CD4-positive, CD25-positive, alpha-beta regulatory T cell (primary cell): ENCODE measurements around the gene REC114. TPM values are rescaled to one million over a fixed set of nuclear protein-coding genes. Genes with fewer than 3 reads are reported as not detected.

Experiments used
- ATAC-seq, 2 donors: fragments of 150-1000 bp; cut with Tn5 transposase; one replicate each; pipeline ENCODE4 v1.10.0; 2021; ENCODE audit warnings: low read depth in 2 of 2, moderate number of reproducible peaks in 2 of 2, moderate library complexity in 1 of 2
- DNase-seq, 3 donors: peaks; one replicate each; pipeline versions ENCODE4 v3.0.0 to v3.0.0-alpha.2; 2012 to 2022; ENCODE audit warnings: mixed read lengths in 1 of 3
- H3K27ac ChIP-seq: one replicate; pipeline ENCODE4 v1.7.0; 2013; ENCODE audit warnings: mild to moderate bottlenecking, low read length; ENCODE audit not compliant: insufficient read depth, poor library complexity, severe bottlenecking
- H3K27me3 ChIP-seq: one replicate; pipeline ENCODE4 v1.7.0; 2013; ENCODE audit warnings: low read length; ENCODE audit not compliant: control insufficient read depth, insufficient read depth
- H3K36me3 ChIP-seq: one replicate; pipeline ENCODE4 v1.7.0; 2013; ENCODE audit warnings: mild to moderate bottlenecking, low read length, moderate library complexity; ENCODE audit not compliant: control insufficient read depth, insufficient read depth
- H3K4me1 ChIP-seq: 2 replicates; pipeline ENCODE4 v1.7.0; 2013; ENCODE audit warnings: mild to moderate bottlenecking, low read length; ENCODE audit not compliant: insufficient read depth, control insufficient read depth, poor library complexity, severe bottlenecking
- H3K4me3 ChIP-seq: one replicate; pipeline ENCODE4 v1.7.0; 2013; ENCODE audit warnings: low read depth, mild to moderate bottlenecking, low read length, moderate library complexity
- H3K9me3 ChIP-seq, 2 experiments: 1 replicate in 1 of 2; 2 replicates in 1 of 2; pipeline ENCODE4 v1.7.0; 2013; ENCODE audit warnings: low read length in 2 of 2, mild to moderate bottlenecking in 1 of 2, moderate library complexity in 1 of 2; ENCODE audit not compliant: control insufficient read depth in 2 of 2
- H3K27ac Mint-ChIP-seq, 3 donors: one replicate each; pipeline ENCODE4 v1.8.0; 2020 to 2022; ENCODE audit warnings: mild to moderate bottlenecking in 3 of 3, mixed read lengths in 3 of 3, moderate library complexity in 2 of 3
- H3K27me3 Mint-ChIP-seq: one replicate; pipeline ENCODE4 v1.8.0; 2022; ENCODE audit warnings: mild to moderate bottlenecking, mixed read lengths
- H3K36me3 Mint-ChIP-seq: one replicate; pipeline ENCODE4 v1.8.0; 2020; ENCODE audit warnings: mixed read lengths
- H3K4me1 Mint-ChIP-seq, 4 donors: one replicate each; pipeline ENCODE4 v1.8.0; 2020 to 2022; ENCODE audit warnings: mixed read lengths in 4 of 4, mild to moderate bottlenecking in 1 of 4
- H3K4me3 Mint-ChIP-seq, 4 donors: one replicate each; pipeline ENCODE4 v1.8.0; 2020 to 2022; ENCODE audit warnings: mild to moderate bottlenecking in 4 of 4, mixed read lengths in 4 of 4, moderate library complexity in 3 of 4
- H3K9me3 Mint-ChIP-seq, 7 donors: one replicate each; pipeline ENCODE4 v1.8.0; 2020 to 2022; ENCODE audit warnings: mixed read lengths in 7 of 7, mild to moderate bottlenecking in 3 of 7, moderate library complexity in 2 of 7
- polyA plus RNA-seq, 4 donors: library from polyadenylated mRNA; unstranded; fragments of 300-500 nt; fragmentation: Illumina TruSeq; gene quantifications; one replicate each; pipeline ENCODE4 v1.2.3, GENCODE V29; 2021
- total RNA-seq: library from RNA; stranded (reverse); gene quantifications from one replicate; pipeline ENCODE4 v1.2.3, GENCODE V29; 2022

Gene REC114
- total and polyA plus RNA-seq, 5 donors from 2014 or later = not detected

- H3K4me3 ChIP-seq = no peak overlapping the region
- Mint-ChIP-seq H3K9me3 (no peaks in the 10 kb centered on the region), H3K36me3 (peaks cover 55% of the 10 kb centered on the region), H3K27me3 (no peaks in the 10 kb centered on the region), H3K4me3 (no peak overlapping the region), H3K4me1 (peaks cover 0 to 10% (median 0%) of the 10 kb centered on the region in 4 donors), H3K27ac (peak overlapping the region in 1 of 3 donors; percentile 73)
- no peak for ATAC-seq
- H3K36me3 ChIP-seq = peaks cover 88% of the 10 kb centered on the region
- H3K4me1 ChIP-seq = no peaks in the 10 kb centered on the region
- H3K27ac ChIP-seq = no peak overlapping the region
- no peak for DNase-seq
- no peaks in the 10 kb centered on the region for H3K27me3 ChIP-seq
- no peaks in the 10 kb centered on the region for H3K9me3 ChIP-seq
Measured at GRCh38 chr15:73568564-73569280, 125.8 kb downstream of the REC114 start.

GRCh38 chr15:73569361-73569760 is 126.4 kb downstream of the REC114 start:
- no peak overlapping the region for H3K27ac ChIP-seq
- H3K36me3 ChIP-seq = peaks cover 88% of the 10 kb centered on the region
- ATAC-seq = no peak
- peaks cover 0 to 8% (median 3%) of the 10 kb centered on the region in 4 donors for H3K4me1 Mint-ChIP-seq
- H3K9me3 ChIP-seq = no peaks in the 10 kb centered on the region
- H3K27me3 ChIP-seq = no peaks in the 10 kb centered on the region
- no peaks in the 10 kb centered on the region for H3K27me3 Mint-ChIP-seq
- H3K36me3 Mint-ChIP-seq = peaks cover 56% of the 10 kb centered on the region
- no peak overlapping the region for H3K4me3 Mint-ChIP-seq
- DNase-seq = no peak
- no peaks in the 10 kb centered on the region for H3K9me3 Mint-ChIP-seq
- H3K4me3 ChIP-seq = no peak overlapping the region
- no peaks in the 10 kb centered on the region for H3K4me1 ChIP-seq
- peak overlapping the region in 1 of 3 donors; percentile 38 for H3K27ac Mint-ChIP-seq

GRCh38 chr15:73570355-73571032 is 127.5 kb downstream of the REC114 start:
- H3K9me3 Mint-ChIP-seq = no peaks in the 10 kb centered on the region
- Histone ChIP-seq H3K27ac (no peak overlapping the region), H3K9me3 (no peaks in the 10 kb centered on the region), H3K36me3 (peaks cover 83% of the 10 kb centered on the region), H3K4me3 (no peak overlapping the region), H3K27me3 (no peaks in the 10 kb centered on the region), H3K4me1 (no peaks in the 10 kb centered on the region)
- ATAC-seq (no peak), DNase-seq (no peak)
- peaks cover 47% of the 10 kb centered on the region for H3K36me3 Mint-ChIP-seq
- no peaks in the 10 kb centered on the region for H3K27me3 Mint-ChIP-seq
- H3K27ac Mint-ChIP-seq = peak overlapping the region in 2 of 3 donors; percentile 34 to 40
- peaks cover 0 to 8% (median 3%) of the 10 kb centered on the region in 4 donors for H3K4me1 Mint-ChIP-seq
- no peak overlapping the region for H3K4me3 Mint-ChIP-seq

- Mint-ChIP-seq H3K27me3 (no peaks in the 10 kb centered on the region), H3K4me1 (peaks cover 0 to 5% (median 2%) of the 10 kb centered on the region in 4 donors), H3K27ac (peak overlapping the region in 1 of 3 donors; percentile 29), H3K4me3 (no peak overlapping the region), H3K9me3 (no peaks in the 10 kb centered on the region), H3K36me3 (peaks cover 43% of the 10 kb centered on the region)
- Histone ChIP-seq H3K4me3 (no peak overlapping the region), H3K36me3 (peaks cover 91% of the 10 kb centered on the region), H3K27ac (no peak overlapping the region), H3K9me3 (no peaks in the 10 kb centered on the region), H3K4me1 (no peaks in the 10 kb centered on the region), H3K27me3 (no peaks in the 10 kb centered on the region)
- ATAC-seq (no peak), DNase-seq (no peak)
Measured at GRCh38 chr15:73571346-73571745, 128.4 kb downstream of the REC114 start.

GRCh38 chr15:73572296-73572695 is 129.3 kb downstream of the REC114 start:
- no peak overlapping the region for H3K4me3 Mint-ChIP-seq
- DNase-seq (no peak), ATAC-seq (no peak)
- Histone ChIP-seq H3K36me3 (peaks cover 91% of the 10 kb centered on the region), H3K4me1 (no peaks in the 10 kb centered on the region), H3K27me3 (no peaks in the 10 kb centered on the region), H3K27ac (no peak overlapping the region), H3K9me3 (no peaks in the 10 kb centered on the region), H3K4me3 (no peak overlapping the region)
- peaks cover 43% of the 10 kb centered on the region for H3K36me3 Mint-ChIP-seq
- H3K27ac Mint-ChIP-seq = peak overlapping the region in 1 of 3 donors; percentile 4
- H3K9me3 Mint-ChIP-seq = no peaks in the 10 kb centered on the region
- H3K4me1 Mint-ChIP-seq = peaks cover 0 to 5% (median 2%) of the 10 kb centered on the region in 4 donors
- H3K27me3 Mint-ChIP-seq = no peaks in the 10 kb centered on the region

DNA sequence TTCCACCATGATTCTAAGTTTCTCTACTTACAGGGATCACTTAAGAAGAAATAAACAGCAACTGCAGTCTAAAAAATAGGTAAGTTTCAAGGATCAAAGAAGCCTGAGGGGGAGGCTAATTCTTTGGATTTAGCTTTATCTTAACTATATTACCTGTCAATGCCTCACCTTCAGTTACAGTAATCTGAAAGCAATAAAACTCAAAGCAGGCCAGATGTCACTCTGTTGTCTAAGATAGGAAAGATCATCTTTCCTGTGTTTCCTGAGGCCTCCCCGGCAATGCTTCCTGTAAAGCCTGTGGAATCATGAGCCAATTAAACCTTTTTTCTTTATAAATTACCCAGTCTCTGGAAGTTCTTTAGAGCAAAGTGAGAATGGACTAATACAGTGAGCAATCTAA is 130.1 kb downstream of the REC114 start:
- H3K4me1 ChIP-seq = no peaks in the 10 kb centered on the region
- Mint-ChIP-seq H3K27me3 (no peaks in the 10 kb centered on the region), H3K36me3 (peaks cover 42% of the 10 kb centered on the region), H3K4me1 (peaks cover 0 to 5% (median 2%) of the 10 kb centered on the region in 4 donors), H3K9me3 (no peaks in the 10 kb centered on the region), H3K27ac (peak overlapping the region in 1 of 3 donors; percentile 4), H3K4me3 (no peak overlapping the region)
- H3K27ac ChIP-seq = no peak overlapping the region
- DNase-seq (no peak), ATAC-seq (no peak)
- H3K36me3 ChIP-seq = peaks cover 90% of the 10 kb centered on the region
- no peaks in the 10 kb centered on the region for H3K27me3 ChIP-seq
- no peaks in the 10 kb centered on the region for H3K9me3 ChIP-seq
- H3K4me3 ChIP-seq = no peak overlapping the region

DNA sequence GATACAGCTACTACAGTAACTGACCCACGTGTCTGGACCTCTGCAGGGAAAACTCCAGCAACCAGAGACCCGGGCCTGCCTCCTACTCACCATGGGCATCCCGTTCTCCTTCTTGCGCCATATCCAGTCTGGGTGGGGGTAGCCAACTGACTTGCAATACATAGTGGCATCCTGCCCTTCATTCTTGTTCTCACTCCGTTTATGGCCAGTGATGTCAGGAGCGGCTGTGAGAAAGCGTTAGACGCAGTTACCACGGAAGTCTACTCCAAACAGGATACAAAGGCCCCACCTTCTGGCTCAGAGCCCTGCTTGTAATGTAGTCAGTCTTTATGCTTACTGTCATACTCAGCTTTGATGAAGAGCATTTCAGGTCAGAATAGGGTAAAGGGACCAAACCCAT is 130.6 kb downstream of the REC114 start:
- peaks cover 37% of the 10 kb centered on the region for H3K36me3 Mint-ChIP-seq

More for the DNA sequence above, 130.6 kb downstream of the REC114 start:
- DNase-seq (no peak), ATAC-seq (no peak)
- H3K36me3 ChIP-seq = peaks cover 90% of the 10 kb centered on the region
- H3K27ac ChIP-seq = no peak overlapping the region
- Mint-ChIP-seq H3K27ac (no peak overlapping the region), H3K9me3 (no peaks in the 10 kb centered on the region), H3K27me3 (no peaks in the 10 kb centered on the region), H3K4me3 (no peak overlapping the region), H3K4me1 (peaks cover 0 to 5% (median 2%) of the 10 kb centered on the region in 4 donors)
- no peaks in the 10 kb centered on the region for H3K9me3 ChIP-seq
- H3K4me3 ChIP-seq = no peak overlapping the region
- no peaks in the 10 kb centered on the region for H3K27me3 ChIP-seq
- H3K4me1 ChIP-seq = no peaks in the 10 kb centered on the region
